ENCODE results near the gene MMP8. TPM values are rescaled to one million over a fixed set of nuclear protein-coding genes. Genes with fewer than 3 reads are reported as not detected.

The MMP8 gene
- total RNA-seq, 1 donor from 2014 or later = not detected

Other genes with a start within 250 kb of the MMP8 start
- gene MMP7, start 194.2 kb downstream of the MMP8 start, total RNA-seq = 2,273 and 2,825 TPM in 2 replicates
- gene MMP20, start 99.6 kb downstream of the MMP8 start, total RNA-seq = not detected in 2 replicates
- gene MMP27, start 19.2 kb downstream of the MMP8 start, total RNA-seq = not detected in 2 replicates
- gene MMP10, start 55.7 kb upstream of the MMP8 start, total RNA-seq = 0.10 and 2.6 TPM in 2 replicates
- gene MMP1, start 73.2 kb upstream of the MMP8 start, total RNA-seq = 1.3 and 4.9 TPM in 2 replicates
- gene MMP3, start 118.7 kb upstream of the MMP8 start, total RNA-seq = not detected in 2 replicates
- gene MMP12, start 150.0 kb upstream of the MMP8 start, total RNA-seq = 0.80 TPM in 1 of 2 replicates, not detected in the other
- not detected in 2 replicates for gene MMP13, start 230.8 kb upstream of the MMP8 start, total RNA-seq

All from renal cortical epithelial cell (primary cell).